ENCODE data around the gene CPT2.
A peak's percentile ranks its signal among the peaks of the same experiment; 100 is the strongest.

The CPT2 gene

GRCh38 chr1:53220171-53220961 lies 23.7 kb downstream of the CPT2 start, which contains the start of gene CZIB:
Gene CZIB (minus strand): TSS chr1:53220634. CDS start chr1:53220575, 59 bp downstream.
- peak; percentile 91 for DNase-seq

GRCh38 chr1:53220962-53221286 lies 24.3 kb downstream of the CPT2 start:
- no peak for DNase-seq

- DNase-seq, result no peak
Measured at GRCh38 chr1:53237638-53238037, 41.0 kb downstream of the CPT2 start.

GRCh38 chr1:53238197-53239155 lies 41.9 kb downstream of the CPT2 start, which contains the start of gene MAGOH:
Gene MAGOH (minus strand): TSS chr1:53238518. CDS start chr1:53238448, 70 bp downstream.
- peak; percentile 94 for DNase-seq

- DNase-seq, result no peak
Measured at GRCh38 chr1:53241828-53242227, 45.2 kb downstream of the CPT2 start.

- DNase-seq, result no peak
Measured at GRCh38 chr1:53242381-53242780, 45.8 kb downstream of the CPT2 start.

GRCh38 chr1:53244141-53244540 lies 47.5 kb downstream of the CPT2 start:
- no peak for DNase-seq

GRCh38 chr1:53246261-53247134 lies 49.9 kb downstream of the CPT2 start:
- DNase-seq, result no peak

- DNase-seq, result no peak
Measured at GRCh38 chr1:53249706-53250105, 53.1 kb downstream of the CPT2 start.

- no peak for DNase-seq
Measured at GRCh38 chr1:53250325-53250724, 53.7 kb downstream of the CPT2 start.

- DNase-seq, result no peak
Measured at GRCh38 chr1:53254011-53254640, 57.5 kb downstream of the CPT2 start.

- no peak for DNase-seq
Measured at GRCh38 chr1:53255031-53255430, 58.4 kb downstream of the CPT2 start.

- no peak for DNase-seq
Measured at GRCh38 chr1:53256511-53257453, 60.2 kb downstream of the CPT2 start.

- no peak for DNase-seq
Measured at GRCh38 chr1:53257454-53258081, 60.9 kb downstream of the CPT2 start.

GRCh38 chr1:53258216-53258615 lies 61.6 kb downstream of the CPT2 start:
- DNase-seq, result no peak

GRCh38 chr1:53259932-53260331 lies 63.3 kb downstream of the CPT2 start:
- no peak for DNase-seq

- DNase-seq, result no peak
Measured at GRCh38 chr1:53260631-53261247, 64.1 kb downstream of the CPT2 start.

- DNase-seq, result no peak
Measured at GRCh38 chr1:53262000-53262399, 65.4 kb downstream of the CPT2 start.
